K562 (cell line): ENCODE measurements around the gene CENPU. TPM values are rescaled to one million over a fixed set of nuclear protein-coding genes. Genes with fewer than 3 reads are reported as not detected.

Experiments
- ATF7 ChIP-seq: fragments of 450-650 bp; IDR thresholded peaks from 2 replicates; pipeline ENCODE4 v1.7.1; 2014; ENCODE audit warnings: mild to moderate bottlenecking, moderate library complexity
- CHD1 ChIP-seq: fragments of 200-600 bp; sonication (generic); IDR thresholded peaks from one replicate; pipeline ENCODE4 v1.6.1; 2012; ENCODE audit warnings: mild to moderate bottlenecking, moderate library complexity, low read length, inconsistent platforms
- CREB3L1 ChIP-seq: fragments of 450-650 bp; IDR thresholded peaks from 2 replicates; pipeline ENCODE4 v1.6.1; 2014; ENCODE audit warnings: low read depth, mild to moderate bottlenecking, moderate library complexity, borderline replicate concordance
- CSDE1 ChIP-seq, 2 experiments: fragments of 450-650 bp; IDR thresholded peaks; 2 replicates each; pipeline ENCODE4 v1.6.1; 2016; ENCODE audit warnings: mild to moderate bottlenecking in 1 of 2
- CXXC5 ChIP-seq: fragments of 250-450 bp; sonication (Bioruptor Pico); IDR thresholded peaks from 2 replicates; pipeline ENCODE4 v1.8.0; 2022; ENCODE audit warnings: inconsistent platforms, mild to moderate bottlenecking, moderate library complexity
- ELF1 ChIP-seq: fragments of 200-800 bp; sonication (Bioruptor generic); IDR thresholded peaks from 2 replicates; pipeline ENCODE4 v1.6.1; 2016; ENCODE audit warnings: missing genetic modification characterization, missing compliant biosample characterization
- JUNB ChIP-seq: fragments of 450-650 bp; formaldehyde crosslinking; conservative IDR thresholded peaks from 2 replicates; pipeline ENCODE4 v1.4.0; 2020; ENCODE audit warnings: mild to moderate bottlenecking
- KAT2B ChIP-seq: IDR thresholded peaks from one replicate; pipeline ENCODE4 v1.6.1; 2012; ENCODE audit warnings: low read depth, mild to moderate bottlenecking, control low read depth, inconsistent platforms, low read length, moderate library complexity
- MAX ChIP-seq: sonication (generic); formaldehyde crosslinking; IDR thresholded peaks from 2 replicates; pipeline ENCODE4 v1.9.0; 2022; ENCODE audit warnings: mild to moderate bottlenecking, missing genetic modification reagents
- NFYB ChIP-seq: IDR thresholded peaks from 2 replicates; pipeline ENCODE4 v1.6.1; 2011; ENCODE audit warnings: mild to moderate bottlenecking, moderate library complexity; ENCODE audit not compliant: insufficient read length; ENCODE audit errors: extremely low read depth
- PTRF ChIP-seq: fragments of 450-650 bp; IDR thresholded peaks from 2 replicates; pipeline ENCODE4 v1.6.1; 2016; ENCODE audit warnings: mild to moderate bottlenecking, missing genetic modification characterization, missing compliant biosample characterization
- RBBP5 ChIP-seq: fragments of 200-600 bp; sonication (generic); IDR thresholded peaks from 2 replicates; pipeline ENCODE4 v1.6.1; 2012; ENCODE audit warnings: borderline replicate concordance, mild to moderate bottlenecking, low read length, control low read depth, inconsistent platforms; ENCODE audit not compliant: insufficient read depth, poor library complexity, severe bottlenecking
- RBM15 ChIP-seq: fragments of 200-400 bp; formaldehyde crosslinking; IDR thresholded peaks from 2 replicates; pipeline ENCODE4 v1.6.1; 2018; ENCODE audit warnings: mild to moderate bottlenecking, low read length, moderate library complexity; ENCODE audit not compliant: insufficient read depth
- RFX1 ChIP-seq: fragments of 450-650 bp; IDR thresholded peaks from 2 replicates; pipeline ENCODE4 v1.6.1; 2016; ENCODE audit warnings: mild to moderate bottlenecking, moderate library complexity
- ZFP91 ChIP-seq: sonication (generic); formaldehyde crosslinking; IDR thresholded peaks from 2 replicates; pipeline ENCODE4 v1.8.0; 2022; ENCODE audit warnings: mild to moderate bottlenecking, missing genetic modification reagents
- ZMIZ1 ChIP-seq, 2 experiments: fragments of 150-350 bp in 1 of 2; IDR thresholded peaks; 2 replicates each; pipeline ENCODE4 v1.6.1; 2012 to 2016; ENCODE audit warnings: low read depth in 2 of 2, low read length in 2 of 2, mild to moderate bottlenecking in 1 of 2, moderate library complexity in 1 of 2
- ZNF197 ChIP-seq: fragments of 200-800 bp; sonication (Bioruptor generic); IDR thresholded peaks from 2 replicates; pipeline ENCODE4 v1.6.1; 2016; ENCODE audit warnings: low read depth, missing genetic modification characterization, missing compliant biosample characterization
- ZNF212 ChIP-seq: fragments of 450-650 bp; formaldehyde crosslinking; IDR thresholded peaks from 2 replicates; pipeline ENCODE4 v1.4.0; 2020; ENCODE audit warnings: mild to moderate bottlenecking
- ZNF561 ChIP-seq: fragments of 450-650 bp; formaldehyde crosslinking; conservative IDR thresholded peaks from 2 replicates; pipeline ENCODE4 v1.4.0; 2020; ENCODE audit warnings: mild to moderate bottlenecking, moderate library complexity
- ZNF586 ChIP-seq: fragments of 450-650 bp; formaldehyde crosslinking; conservative IDR thresholded peaks from 2 replicates; pipeline ENCODE4 v1.4.0; 2020; ENCODE audit warnings: mild to moderate bottlenecking, moderate library complexity
- ZNF707 ChIP-seq: fragments of 250-450 bp; sonication (Bioruptor Pico); conservative IDR thresholded peaks from 2 replicates; pipeline ENCODE4 v1.8.0; 2022; ENCODE audit warnings: inconsistent platforms, mild to moderate bottlenecking, moderate library complexity
- ZZZ3 ChIP-seq: fragments of 450-650 bp; IDR thresholded peaks from 2 replicates; pipeline ENCODE4 v1.6.1; 2016; ENCODE audit warnings: antibody characterized with exemption, mild to moderate bottlenecking, moderate library complexity
- polyA plus RNA-seq, 8 experiments: library from polyadenylated mRNA; depleted of rRNA in 4 of 8; stranded (reverse) in 5 of 8; unstranded in 3 of 8; fragments of >200 nt; fragmentation: Nextera tagmentation in 2 of 8; fragmentation: Illumina TruSeq in 1 of 8; extraction: Ambion mirVana in 2 of 8; extraction: Trizol in 1 of 8; gene quantifications; 2 replicates each; pipeline versions ENCODE4 v1.2.1 to v1.2.3, GENCODE V29; 2011 to 2014; ENCODE audit warnings: inconsistent platforms in 1 of 8, missing spikeins in 1 of 8
- total RNA-seq, 7 experiments: library from RNA; depleted of rRNA in 6 of 7; stranded (reverse); fragments of >200 nt in 6 of 7; fragmentation: Illumina TruSeq in 2 of 7; extraction: Trizol in 2 of 7; gene quantifications; 2 replicates each; pipeline versions ENCODE4 v1.2.1 to v1.2.3, GENCODE V29; 2011 to 2021; ENCODE audit warnings: low replicate concordance in 1 of 7

The CENPU gene
- total and polyA plus RNA-seq, 9 of the 15 experiments (the other 6 are each of a cell fraction or from before 2014, with no cell fraction given): 39.4 to 98.7 (median 84.3) TPM

GRCh38 chr4:184684491-184685189, 49.3 kb downstream of the CENPU start (continued):
- TF ChIP-seq ATF7 (peak; percentile 80), CXXC5 (CRISPR knock-in tag) (peak; percentile 75), CHD1 (no peak), ZNF561 (no peak), ZNF707 (CRISPR knock-in tag) (no peak), RBBP5 (peak; percentile 63), MAX (peak; percentile 33; the same call in 1 of the 2 replicates), RBM15 (no peak), ZNF586 (no peak), RFX1 (no peak), JUNB (CRISPR knock-in tag) (no peak), CREB3L1 (no peak), ZMIZ1 (IDR thresholded peaks at IDR 0.05; ENCODE audit: low read depth in 2 of 2, low read length in 2 of 2) (peak in 1 of 2 experiments; percentile 98; a peak in 2 of 4 replicates), KAT2B (no peak), ZZZ3 (no peak), ZNF197 (CRISPR knock-in tag) (peak; percentile 84; the same call in 1 of the 2 replicates), ZNF212 (CRISPR knock-in tag) (0 out of 2 replicates have a peak, but pooled peaks have one; percentile 15), NFYB (no peak), PTRF (tag) (no peak), CSDE1 (IDR thresholded peaks at IDR 0.05) (no peak), ZFP91 (CRISPR knock-in tag) (no peak), ELF1 (tag) (peak; percentile 38; the same call in 1 of the 2 replicates)
